DND-41 (cell line): ENCODE measurements around the gene SGK1.
"Not testable (repeated sequence)": the region's sequence is repeated elsewhere in the genome, so short reads cannot be mapped to it uniquely, and the experiment has no call there.

ENCODE experiments used
- ATAC-seq: fragments of 200-7000 bp; cut with Tn5 transposase; 3 replicates; pipeline ENCODE4 v1.9.1; 2021; ENCODE audit warnings: low read depth; ENCODE audit not compliant: insufficient read depth
- DNase-seq: peaks from one replicate; pipeline ENCODE4 v3.0.0-alpha.2; 2020
- H2AFZ ChIP-seq: 2 replicates; pipeline ENCODE4 v1.6.0; 2012; ENCODE audit warnings: low read depth, low read length
- H3K27ac ChIP-seq: 2 replicates; pipeline ENCODE4 v1.5.1; 2012; ENCODE audit warnings: low read length, inconsistent platforms
- H3K27me3 ChIP-seq: fragments of 200-600 bp; sonication (generic); 2 replicates; pipeline ENCODE4 v1.6.0; 2012; ENCODE audit warnings: low read length, mild to moderate bottlenecking, inconsistent platforms; ENCODE audit not compliant: insufficient read depth, poor library complexity
- H3K36me3 ChIP-seq: 2 replicates; pipeline ENCODE4 v1.5.1; 2012; ENCODE audit warnings: low read length, inconsistent platforms; ENCODE audit not compliant: insufficient read depth
- H3K4me1 ChIP-seq: 2 replicates; pipeline ENCODE4 v1.5.1; 2012; ENCODE audit warnings: mild to moderate bottlenecking, low read length; ENCODE audit not compliant: insufficient read depth
- H3K4me2 ChIP-seq: 2 replicates; pipeline ENCODE4 v1.6.0; 2012; ENCODE audit warnings: mild to moderate bottlenecking, moderate library complexity, low read length, inconsistent platforms; ENCODE audit not compliant: insufficient read depth
- H3K4me3 ChIP-seq, 2 experiments: fragments of 200-600 bp in 1 of 2; shearing (Covaris generic) in 1 of 2; 2 replicates each; pipeline ENCODE4 v1.5.1; 2012 to 2016; ENCODE audit warnings: inconsistent platforms in 2 of 2, low read length in 2 of 2, mild to moderate bottlenecking in 2 of 2, low read depth in 1 of 2, moderate library complexity in 1 of 2
- H3K79me2 ChIP-seq: 2 replicates; pipeline ENCODE4 v1.6.0; 2012; ENCODE audit warnings: low read length, inconsistent platforms; ENCODE audit not compliant: insufficient read depth
- H3K9ac ChIP-seq: 2 replicates; pipeline ENCODE4 v1.6.0; 2012; ENCODE audit warnings: low read depth, mild to moderate bottlenecking, inconsistent platforms, low read length, moderate library complexity
- H3K9me3 ChIP-seq: 2 replicates; pipeline ENCODE4 v1.5.1; 2012; ENCODE audit warnings: low read length, moderate library complexity, mild to moderate bottlenecking, inconsistent platforms; ENCODE audit not compliant: insufficient read depth, severe bottlenecking
- H4K20me1 ChIP-seq: 2 replicates; pipeline ENCODE4 v1.6.0; 2012; ENCODE audit warnings: low read length; ENCODE audit not compliant: insufficient read depth
- EZH2 ChIP-seq: IDR thresholded peaks from 3 replicates; pipeline ENCODE4 v1.6.1; 2012; ENCODE audit warnings: borderline replicate concordance, low read depth, mild to moderate bottlenecking, moderate library complexity, low read length, inconsistent platforms; ENCODE audit not compliant: severe bottlenecking
- TF ChIP-seq, protein P1 (sequence below): IDR thresholded peaks from 2 replicates; pipeline ENCODE4 v1.5.1; 2012; ENCODE audit warnings: borderline replicate concordance, low read length, moderate library complexity, mild to moderate bottlenecking; ENCODE audit not compliant: poor library complexity, severe bottlenecking; ENCODE audit errors: extremely low read depth

Gene SGK1

GRCh38 chr6:134323698-134324097 is 5.8 kb upstream of the SGK1 start:
- H3K4me3 ChIP-seq, result no peak overlapping the region
- H3K4me1 ChIP-seq, result no peaks in the 10 kb centered on the region
- no peaks in the 10 kb centered on the region for H3K27me3 ChIP-seq
- H3K9ac ChIP-seq, result no peak overlapping the region
- DNase-seq (no peak), ATAC-seq (no peak)
- no peaks in the 10 kb centered on the region for H3K79me2 ChIP-seq
- no peaks in the 10 kb centered on the region for H3K36me3 ChIP-seq
- H3K4me2 ChIP-seq, result no peak overlapping the region
- no peak overlapping the region for H2AFZ ChIP-seq
- no peaks in the 10 kb centered on the region for H4K20me1 ChIP-seq
- TF ChIP-seq, protein P1, sequence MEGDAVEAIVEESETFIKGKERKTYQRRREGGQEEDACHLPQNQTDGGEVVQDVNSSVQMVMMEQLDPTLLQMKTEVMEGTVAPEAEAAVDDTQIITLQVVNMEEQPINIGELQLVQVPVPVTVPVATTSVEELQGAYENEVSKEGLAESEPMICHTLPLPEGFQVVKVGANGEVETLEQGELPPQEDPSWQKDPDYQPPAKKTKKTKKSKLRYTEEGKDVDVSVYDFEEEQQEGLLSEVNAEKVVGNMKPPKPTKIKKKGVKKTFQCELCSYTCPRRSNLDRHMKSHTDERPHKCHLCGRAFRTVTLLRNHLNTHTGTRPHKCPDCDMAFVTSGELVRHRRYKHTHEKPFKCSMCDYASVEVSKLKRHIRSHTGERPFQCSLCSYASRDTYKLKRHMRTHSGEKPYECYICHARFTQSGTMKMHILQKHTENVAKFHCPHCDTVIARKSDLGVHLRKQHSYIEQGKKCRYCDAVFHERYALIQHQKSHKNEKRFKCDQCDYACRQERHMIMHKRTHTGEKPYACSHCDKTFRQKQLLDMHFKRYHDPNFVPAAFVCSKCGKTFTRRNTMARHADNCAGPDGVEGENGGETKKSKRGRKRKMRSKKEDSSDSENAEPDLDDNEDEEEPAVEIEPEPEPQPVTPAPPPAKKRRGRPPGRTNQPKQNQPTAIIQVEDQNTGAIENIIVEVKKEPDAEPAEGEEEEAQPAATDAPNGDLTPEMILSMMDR, result no peak
- TF ChIP-seq EZH2, result no peak
- H3K27ac ChIP-seq, result no peak overlapping the region
- H3K9me3 ChIP-seq, result no peaks in the 10 kb centered on the region

- no peak for DNase-seq
- H3K27me3 ChIP-seq, result no peaks in the 10 kb centered on the region
- H3K9me3 ChIP-seq, result no peaks in the 10 kb centered on the region
- H4K20me1 ChIP-seq, result no peaks in the 10 kb centered on the region
- no peaks in the 10 kb centered on the region for H3K4me1 ChIP-seq
- no peak overlapping the region for H2AFZ ChIP-seq
- H3K27ac ChIP-seq, result no peak overlapping the region
- ATAC-seq, result no peak
- H3K9ac ChIP-seq, result no peak overlapping the region
- no peaks in the 10 kb centered on the region for H3K36me3 ChIP-seq
- no peak overlapping the region for H3K4me2 ChIP-seq
- H3K4me3 ChIP-seq, result no peak overlapping the region
- TF ChIP-seq, protein P1, result no peak
- no peak for TF ChIP-seq EZH2
- no peaks in the 10 kb centered on the region for H3K79me2 ChIP-seq
These were observed 5.4 kb upstream of the SGK1 start for GRCh38 chr6:134323294-134323693.

DNA sequence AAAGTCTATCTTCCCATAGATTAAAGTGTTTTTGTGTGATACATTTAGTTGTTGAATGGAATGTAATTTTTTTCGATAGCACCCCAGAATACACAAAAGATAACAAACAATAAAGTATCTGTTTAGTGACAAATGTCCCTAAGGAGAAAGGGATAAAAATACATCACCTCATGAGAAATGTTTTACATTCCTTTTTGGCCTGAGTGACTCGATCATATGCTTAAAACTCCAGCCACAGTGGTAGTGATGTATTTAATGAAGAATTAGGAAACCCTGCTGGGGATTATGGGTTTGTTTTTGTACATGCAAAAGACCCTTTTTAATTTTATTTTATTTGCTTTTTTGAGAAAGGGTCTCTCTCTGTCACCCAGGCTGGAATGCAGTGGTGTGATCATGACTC is 4.3 kb upstream of the SGK1 start:
- H3K27me3 ChIP-seq, result no peaks in the 10 kb centered on the region
- no peak overlapping the region for H3K27ac ChIP-seq
- no peaks in the 10 kb centered on the region for H3K79me2 ChIP-seq
- H3K4me2 ChIP-seq, result no peak overlapping the region
- H3K4me3 ChIP-seq, result no peak overlapping the region
- DNase-seq (no peak), ATAC-seq (no peak)
- H3K9ac ChIP-seq, result no peak overlapping the region
- no peaks in the 10 kb centered on the region for H4K20me1 ChIP-seq
- H3K36me3 ChIP-seq, result no peaks in the 10 kb centered on the region
- no peak for TF ChIP-seq EZH2
- TF ChIP-seq, protein P1, result no peak
- H3K9me3 ChIP-seq, result no peaks in the 10 kb centered on the region
- H3K4me1 ChIP-seq, result no peaks in the 10 kb centered on the region
- no peak overlapping the region for H2AFZ ChIP-seq

DNA sequence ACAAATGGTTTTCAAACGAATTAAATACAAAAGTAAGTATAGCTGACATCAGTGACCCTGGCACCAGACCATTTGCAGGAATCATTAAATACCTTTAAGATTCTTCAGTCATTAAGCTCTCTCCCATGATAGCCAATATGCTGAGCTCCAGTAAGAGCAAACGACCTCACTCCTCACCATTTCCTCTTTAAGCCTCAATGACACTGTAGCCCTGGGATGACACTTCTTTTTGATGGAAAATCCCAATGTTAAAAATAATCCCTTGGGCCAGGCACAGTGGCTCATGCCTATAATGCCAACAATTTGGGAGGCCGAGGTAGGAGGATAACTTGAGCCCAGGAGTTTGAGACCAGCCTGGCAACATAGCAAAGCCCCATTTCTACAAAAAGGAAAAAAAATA is 3.3 kb upstream of the SGK1 start:
- Histone ChIP-seq H2AFZ (no peak overlapping the region), H3K27me3 (no peaks in the 10 kb centered on the region), H3K4me2 (no peak overlapping the region), H3K9ac (no peak overlapping the region), H3K27ac (no peak overlapping the region), H3K79me2 (no peaks in the 10 kb centered on the region), H3K36me3 (no peaks in the 10 kb centered on the region), H4K20me1 (no peaks in the 10 kb centered on the region), H3K9me3 (no peaks in the 10 kb centered on the region), H3K4me1 (no peaks in the 10 kb centered on the region), H3K4me3 (no peak overlapping the region)
- no peak for DNase-seq
- TF ChIP-seq, protein P1, result no peak
- no peak for TF ChIP-seq EZH2
- no peak for ATAC-seq

DNA sequence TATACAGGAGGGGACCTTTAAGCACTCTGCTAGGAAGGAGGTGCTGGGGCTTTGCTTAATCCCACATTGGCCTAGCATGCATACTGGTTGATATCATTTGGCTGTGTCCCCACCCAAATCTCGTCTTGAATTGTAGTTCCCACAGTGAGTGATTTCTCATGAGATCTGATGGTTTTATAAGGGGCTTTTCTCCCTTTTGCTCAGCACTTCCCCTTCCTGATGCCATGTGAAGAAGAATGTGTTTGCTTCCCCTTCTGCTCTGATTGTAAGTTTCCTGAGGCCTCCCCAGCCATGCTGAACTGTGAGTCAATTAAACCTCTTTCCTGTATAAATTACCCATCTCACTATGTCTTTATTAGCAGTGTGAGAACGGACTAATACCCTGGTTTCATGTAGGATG is 1.8 kb upstream of the SGK1 start:
- not testable (repeated sequence) for DNase-seq, H3K79me2 ChIP-seq, H3K36me3 ChIP-seq, H3K4me3 ChIP-seq, H3K9me3 ChIP-seq, H3K9ac ChIP-seq, ATAC-seq, H3K4me1 ChIP-seq, H2AFZ ChIP-seq, H3K4me2 ChIP-seq, H4K20me1 ChIP-seq, H3K27me3 ChIP-seq, H3K27ac ChIP-seq
